ENCODE results near the gene YY1. TPM values are rescaled to one million over a fixed set of nuclear protein-coding genes. Genes with fewer than 3 reads are reported as not detected.

The YY1 gene
- total and polyA plus RNA-seq, 2 experiments from 2014 or later, result 38.2 to 43.3 TPM

GRCh38 chr14:100291305-100292075, 52.5 kb downstream of the YY1 start:
- Histone ChIP-seq H3K27me3 (replicated peaks; ENCODE audit: insufficient read depth) (no peaks in the 10 kb centered on the region), H2AFZ (no peak overlapping the region), H3K36me3 (ENCODE audit: low read depth) (no peaks in the 10 kb centered on the region), H3K4me3 (no peak overlapping the region), H3F3A (ENCODE audit: insufficient read depth) (no peaks in the 10 kb centered on the region), H3K4me2 (ENCODE audit: unreplicated experiment) (no peak overlapping the region), H3K4me1 (ENCODE audit: insufficient read depth) (peaks cover 5% of the 10 kb centered on the region; the same call in 1 of the 2 replicates), H3K79me2 (ENCODE audit: insufficient read depth) (no peaks in the 10 kb centered on the region), H3K9ac (no peak overlapping the region), H3K27ac (no peak overlapping the region), H3K9me3 (ENCODE audit: low read depth) (no peaks in the 10 kb centered on the region), H4K20me1 (ENCODE audit: insufficient read depth) (no peaks in the 10 kb centered on the region), H3K9me2 (ENCODE audit: insufficient read depth) (no peaks in the 10 kb centered on the region)
- no peak for DNase-seq
- in situ Hi-C loops (cut with MboI), result no loop called here
- TF ChIP-seq EZH2phosphoT487 (IDR thresholded peaks at IDR 0.05; ENCODE audit: insufficient read depth, low read depth) (no peak), EZH2 (IDR thresholded peaks at IDR 0.05; ENCODE audit: insufficient read depth, poor library complexity, severe bottlenecking) (no peak)
- 90 to 93% methylated on average over 12 to 13 of the region's 13 CpGs for WGBS, 2 experiments (ENCODE audit: low coverage in 1 of 2, low lambda C conversion rate in 2 of 2, missing lambda C conversion rate in 2 of 2)

GRCh38 chr14:100292301-100292775, 53.4 kb downstream of the YY1 start:
- DNase-seq, result no peak
- in situ Hi-C loops (cut with MboI), result no loop called here
- H4K20me1 ChIP-seq (ENCODE audit: insufficient read depth), result no peaks in the 10 kb centered on the region
- H3K9me2 ChIP-seq (ENCODE audit: insufficient read depth), result no peaks in the 10 kb centered on the region
- H3K27ac ChIP-seq, result no peak overlapping the region
- TF ChIP-seq EZH2 (IDR thresholded peaks at IDR 0.05; ENCODE audit: insufficient read depth, poor library complexity, severe bottlenecking) (no peak), EZH2phosphoT487 (IDR thresholded peaks at IDR 0.05; ENCODE audit: insufficient read depth, low read depth) (no peak)
- H3F3A ChIP-seq (ENCODE audit: insufficient read depth), result no peaks in the 10 kb centered on the region
- no peak overlapping the region for H3K9ac ChIP-seq
- no peaks in the 10 kb centered on the region for H3K9me3 ChIP-seq (ENCODE audit: low read depth)
- no peaks in the 10 kb centered on the region for H3K36me3 ChIP-seq (ENCODE audit: low read depth)
- no peaks in the 10 kb centered on the region for H3K27me3 ChIP-seq (replicated peaks; ENCODE audit: insufficient read depth)
- no peak overlapping the region for H3K4me2 ChIP-seq (ENCODE audit: unreplicated experiment)
- H3K4me1 ChIP-seq (ENCODE audit: insufficient read depth), result peaks cover 11% of the 10 kb centered on the region
- H3K79me2 ChIP-seq (ENCODE audit: insufficient read depth), result no peaks in the 10 kb centered on the region
- H3K4me3 ChIP-seq, result no peak overlapping the region
- no peak overlapping the region for H2AFZ ChIP-seq
- 96 to 97% methylated on average over 40 to 60 of the region's 61 CpGs for WGBS, 2 experiments (ENCODE audit: low coverage in 1 of 2, low lambda C conversion rate in 2 of 2, missing lambda C conversion rate in 2 of 2)

GRCh38 chr14:100292776-100293461, 54.0 kb downstream of the YY1 start:
- 93 to 94% methylated on average over 30 to 39 of the region's 42 CpGs for WGBS, 2 experiments (ENCODE audit: low coverage in 1 of 2, low lambda C conversion rate in 2 of 2, missing lambda C conversion rate in 2 of 2)
- Histone ChIP-seq H4K20me1 (ENCODE audit: insufficient read depth) (no peaks in the 10 kb centered on the region), H3K4me1 (ENCODE audit: insufficient read depth) (peaks cover 15% of the 10 kb centered on the region), H3K9ac (no peak overlapping the region), H3K79me2 (ENCODE audit: insufficient read depth) (no peaks in the 10 kb centered on the region), H3K9me2 (ENCODE audit: insufficient read depth) (no peaks in the 10 kb centered on the region), H3F3A (ENCODE audit: insufficient read depth) (no peaks in the 10 kb centered on the region), H3K27me3 (replicated peaks; ENCODE audit: insufficient read depth) (no peaks in the 10 kb centered on the region), H3K27ac (no peak overlapping the region), H3K4me2 (ENCODE audit: unreplicated experiment) (no peak overlapping the region), H3K4me3 (no peak overlapping the region), H3K36me3 (ENCODE audit: low read depth) (no peaks in the 10 kb centered on the region), H3K9me3 (ENCODE audit: low read depth) (no peaks in the 10 kb centered on the region), H2AFZ (no peak overlapping the region)
- no peak for TF ChIP-seq EZH2 (IDR thresholded peaks at IDR 0.05; ENCODE audit: insufficient read depth, poor library complexity, severe bottlenecking)
- no peak for TF ChIP-seq EZH2phosphoT487 (IDR thresholded peaks at IDR 0.05; ENCODE audit: insufficient read depth, low read depth)
- DNase-seq, result no peak
- in situ Hi-C loops (cut with MboI), result no loop called here

- DNase-seq, result no peak
- WGBS, 2 experiments (ENCODE audit: low coverage in 1 of 2, low lambda C conversion rate in 2 of 2, missing lambda C conversion rate in 2 of 2), result 60 to 63% methylated on average over 14 of the region's 14 CpGs
- H3F3A ChIP-seq (ENCODE audit: insufficient read depth), result no peaks in the 10 kb centered on the region
Observed at GRCh38 chr14:100293497-100294212, 54.7 kb downstream of the YY1 start.

More at GRCh38 chr14:100293497-100294212, 54.7 kb downstream of the YY1 start:
- Histone ChIP-seq H2AFZ (no peak overlapping the region), H4K20me1 (ENCODE audit: insufficient read depth) (no peaks in the 10 kb centered on the region), H3K9ac (no peak overlapping the region), H3K27me3 (replicated peaks; ENCODE audit: insufficient read depth) (no peaks in the 10 kb centered on the region), H3K27ac (no peak overlapping the region), H3K9me2 (ENCODE audit: insufficient read depth) (no peaks in the 10 kb centered on the region), H3K4me3 (no peak overlapping the region), H3K4me2 (ENCODE audit: unreplicated experiment) (no peak overlapping the region), H3K9me3 (ENCODE audit: low read depth) (no peaks in the 10 kb centered on the region), H3K4me1 (ENCODE audit: insufficient read depth) (peaks cover 15% of the 10 kb centered on the region), H3K79me2 (ENCODE audit: insufficient read depth) (no peaks in the 10 kb centered on the region), H3K36me3 (ENCODE audit: low read depth) (no peaks in the 10 kb centered on the region)
- TF ChIP-seq EZH2phosphoT487 (IDR thresholded peaks at IDR 0.05; ENCODE audit: insufficient read depth, low read depth), result no peak
- TF ChIP-seq EZH2 (IDR thresholded peaks at IDR 0.05; ENCODE audit: insufficient read depth, poor library complexity, severe bottlenecking), result no peak
- in situ Hi-C loops (cut with MboI), result no loop called here

All from GM23248 (cell line).